HepG2 (cell line): ENCODE data around the gene TDRD9. TPM values are rescaled to one million over a fixed set of nuclear protein-coding genes. Genes with fewer than 3 reads are reported as not detected.

Experiments
- ARNT ChIP-seq: fragments of 450-650 bp; IDR thresholded peaks from 2 replicates; pipeline ENCODE4 v1.6.1; 2017
- CENPBD1 ChIP-seq: sonication (generic); formaldehyde crosslinking; IDR thresholded peaks from 2 replicates; pipeline ENCODE4 v1.8.0; 2022; ENCODE audit warnings: missing genetic modification reagents, low read depth, mild to moderate bottlenecking, borderline replicate concordance
- GATAD2A ChIP-seq: IDR thresholded peaks from 2 replicates; pipeline ENCODE4 v1.6.1; 2016
- PRPF4 ChIP-seq: fragments of 200-400 bp; formaldehyde crosslinking; IDR thresholded peaks from 2 replicates; pipeline ENCODE4 v1.6.1; 2016; ENCODE audit warnings: low read length, low read depth; ENCODE audit not compliant: poor library complexity, severe bottlenecking
- REXO4 ChIP-seq: sonication (generic); formaldehyde crosslinking; IDR thresholded peaks from 2 replicates; pipeline ENCODE4 v1.8.0; 2022; ENCODE audit warnings: missing genetic modification reagents, mild to moderate bottlenecking, borderline replicate concordance
- ZBTB49 ChIP-seq: sonication (generic); formaldehyde crosslinking; IDR thresholded peaks from 2 replicates; pipeline ENCODE4 v1.4.0; 2020; ENCODE audit warnings: missing genetic modification reagents, borderline replicate concordance
- ZFP36L2 ChIP-seq: sonication (generic); formaldehyde crosslinking; IDR thresholded peaks from 2 replicates; pipeline ENCODE4 v1.4.0; 2020; ENCODE audit warnings: missing genetic modification reagents
- ZNF10 ChIP-seq: sonication (generic); formaldehyde crosslinking; IDR thresholded peaks from 2 replicates; pipeline ENCODE4 v1.4.0; 2020; ENCODE audit warnings: mild to moderate bottlenecking, low read depth, missing genetic modification reagents, borderline replicate concordance
- ZNF281 ChIP-seq: sonication (generic); formaldehyde crosslinking; IDR thresholded peaks from 2 replicates; pipeline ENCODE4 v1.4.0; 2020; ENCODE audit warnings: missing genetic modification reagents, borderline replicate concordance
- ZNF550 ChIP-seq: sonication (generic); formaldehyde crosslinking; IDR thresholded peaks from 2 replicates; pipeline ENCODE4 v1.4.0; 2020; ENCODE audit warnings: mild to moderate bottlenecking, missing genetic modification reagents, borderline replicate concordance
- ZNF678 ChIP-seq: sonication (generic); formaldehyde crosslinking; IDR thresholded peaks from 2 replicates; pipeline ENCODE4 v1.4.0; 2020; ENCODE audit warnings: mild to moderate bottlenecking, missing genetic modification reagents
- ZNF883 ChIP-seq: sonication (generic); formaldehyde crosslinking; IDR thresholded peaks from 2 replicates; pipeline ENCODE4 v1.5.1; 2020; ENCODE audit warnings: mild to moderate bottlenecking, missing genetic modification reagents; ENCODE audit errors: not compliant biosample characterization
- polyA plus RNA-seq, 8 experiments: library from polyadenylated mRNA; depleted of rRNA in 3 of 8; stranded (reverse) in 7 of 8; unstranded in 1 of 8; fragments of >200 nt; fragmentation: Illumina TruSeq in 4 of 8; extraction: Trizol in 4 of 8; gene quantifications; 2 replicates each; pipeline versions ENCODE4 v1.2.1 to v1.2.3, GENCODE V29; 2011 to 2016; ENCODE audit warnings: low read depth in 4 of 8, missing spikeins in 1 of 8, mixed read lengths in 1 of 8; ENCODE audit not compliant: insufficient read depth in 1 of 8
- total RNA-seq, 5 experiments: library from RNA; depleted of rRNA; stranded (reverse); fragments of >200 nt; fragmentation: Illumina TruSeq; extraction: Trizol; gene quantifications; 2 replicates each; pipeline ENCODE4 v1.2.3, GENCODE V29; 2016; ENCODE audit warnings: low read depth in 1 of 5
- TF ChIP-seq, protein P1 (sequence below): sonication (generic); formaldehyde crosslinking; IDR thresholded peaks from 2 replicates; pipeline ENCODE4 v1.5.1; 2020; ENCODE audit warnings: mild to moderate bottlenecking, missing genetic modification reagents, moderate library complexity
- TF ChIP-seq, protein P2 (sequence below): IDR thresholded peaks from 2 replicates; pipeline ENCODE4 v1.6.1; 2016; ENCODE audit warnings: missing biosample characterization, missing genetic modification reagents, low read depth
- TF ChIP-seq, protein P3 (sequence below): sonication (generic); formaldehyde crosslinking; IDR thresholded peaks from 2 replicates; pipeline ENCODE4 v1.8.0; 2022; ENCODE audit warnings: low read depth, missing genetic modification reagents

The TDRD9 gene
- total and polyA plus RNA-seq, 2 of the 13 experiments (the other 11 are each of a cell fraction or from before 2014, with no cell fraction given): not detected

DNA sequence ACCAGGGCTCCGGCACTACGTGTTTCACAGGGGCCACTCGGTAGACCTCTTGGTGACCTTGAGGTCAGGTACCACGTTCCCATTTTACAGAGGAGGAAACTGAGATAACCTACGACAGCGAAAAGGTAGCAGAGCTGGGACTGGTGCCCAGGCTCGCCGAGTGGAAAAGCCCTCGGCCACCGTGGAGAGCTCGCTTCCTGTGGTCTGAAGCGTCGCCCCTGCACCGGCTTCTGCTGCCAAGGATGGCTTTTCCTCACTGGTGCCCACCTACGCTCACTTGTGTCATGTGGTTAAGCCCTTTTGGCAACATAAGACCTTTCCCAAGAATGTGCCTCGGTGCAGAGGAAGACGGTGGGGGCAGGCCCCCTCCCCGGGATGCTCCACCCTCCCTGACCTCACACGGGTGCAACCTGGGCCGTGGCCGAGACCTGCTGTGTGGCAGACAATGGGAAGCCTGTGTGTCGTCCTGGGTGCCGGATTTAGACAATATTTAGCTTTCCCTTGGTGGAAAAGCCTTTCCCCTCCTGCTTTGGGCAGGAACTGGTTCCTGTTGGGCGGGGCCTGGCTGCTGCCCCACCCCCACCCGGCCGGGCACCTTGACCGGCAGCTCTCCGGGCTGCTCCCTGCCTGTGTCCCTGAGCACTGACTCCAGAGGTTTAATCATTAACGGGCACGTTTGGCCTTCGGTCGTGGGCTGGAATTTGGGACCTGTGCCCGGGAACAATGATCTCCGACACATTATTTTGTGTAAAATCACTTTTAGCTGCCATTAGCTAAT lies 48.5 kb upstream of the TDRD9 start (continued):
- TF ChIP-seq CENPBD1 (CRISPR knock-in tag) (no peak), ZNF10 (CRISPR knock-in tag) (no peak), ZNF550 (CRISPR knock-in tag) (no peak; the same call in 1 of the 2 replicates), ZBTB49 (CRISPR knock-in tag) (no peak), ZNF678 (CRISPR knock-in tag) (no peak), GATAD2A (CRISPR knock-in tag) (peak; percentile 66), ZNF883 (CRISPR knock-in tag) (no peak), ZFP36L2 (CRISPR knock-in tag) (no peak), ARNT (no peak), PRPF4 (peak; percentile 50), ZNF281 (CRISPR knock-in tag) (peak; percentile 97), REXO4 (no peak)
- TF ChIP-seq, protein P1, sequence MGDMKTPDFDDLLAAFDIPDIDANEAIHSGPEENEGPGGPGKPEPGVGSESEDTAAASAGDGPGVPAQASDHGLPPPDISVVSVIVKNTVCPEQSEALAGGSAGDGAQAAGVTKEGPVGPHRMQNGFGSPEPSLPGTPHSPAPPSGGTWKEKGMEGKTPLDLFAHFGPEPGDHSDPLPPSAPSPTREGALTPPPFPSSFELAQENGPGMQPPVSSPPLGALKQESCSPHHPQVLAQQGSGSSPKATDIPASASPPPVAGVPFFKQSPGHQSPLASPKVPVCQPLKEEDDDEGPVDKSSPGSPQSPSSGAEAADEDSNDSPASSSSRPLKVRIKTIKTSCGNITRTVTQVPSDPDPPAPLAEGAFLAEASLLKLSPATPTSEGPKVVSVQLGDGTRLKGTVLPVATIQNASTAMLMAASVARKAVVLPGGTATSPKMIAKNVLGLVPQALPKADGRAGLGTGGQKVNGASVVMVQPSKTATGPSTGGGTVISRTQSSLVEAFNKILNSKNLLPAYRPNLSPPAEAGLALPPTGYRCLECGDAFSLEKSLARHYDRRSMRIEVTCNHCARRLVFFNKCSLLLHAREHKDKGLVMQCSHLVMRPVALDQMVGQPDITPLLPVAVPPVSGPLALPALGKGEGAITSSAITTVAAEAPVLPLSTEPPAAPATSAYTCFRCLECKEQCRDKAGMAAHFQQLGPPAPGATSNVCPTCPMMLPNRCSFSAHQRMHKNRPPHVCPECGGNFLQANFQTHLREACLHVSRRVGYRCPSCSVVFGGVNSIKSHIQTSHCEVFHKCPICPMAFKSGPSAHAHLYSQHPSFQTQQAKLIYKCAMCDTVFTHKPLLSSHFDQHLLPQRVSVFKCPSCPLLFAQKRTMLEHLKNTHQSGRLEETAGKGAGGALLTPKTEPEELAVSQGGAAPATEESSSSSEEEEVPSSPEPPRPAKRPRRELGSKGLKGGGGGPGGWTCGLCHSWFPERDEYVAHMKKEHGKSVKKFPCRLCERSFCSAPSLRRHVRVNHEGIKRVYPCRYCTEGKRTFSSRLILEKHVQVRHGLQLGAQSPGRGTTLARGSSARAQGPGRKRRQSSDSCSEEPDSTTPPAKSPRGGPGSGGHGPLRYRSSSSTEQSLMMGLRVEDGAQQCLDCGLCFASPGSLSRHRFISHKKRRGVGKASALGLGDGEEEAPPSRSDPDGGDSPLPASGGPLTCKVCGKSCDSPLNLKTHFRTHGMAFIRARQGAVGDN (CRISPR knock-in tag): peak; percentile 88
- TF ChIP-seq, protein P2, sequence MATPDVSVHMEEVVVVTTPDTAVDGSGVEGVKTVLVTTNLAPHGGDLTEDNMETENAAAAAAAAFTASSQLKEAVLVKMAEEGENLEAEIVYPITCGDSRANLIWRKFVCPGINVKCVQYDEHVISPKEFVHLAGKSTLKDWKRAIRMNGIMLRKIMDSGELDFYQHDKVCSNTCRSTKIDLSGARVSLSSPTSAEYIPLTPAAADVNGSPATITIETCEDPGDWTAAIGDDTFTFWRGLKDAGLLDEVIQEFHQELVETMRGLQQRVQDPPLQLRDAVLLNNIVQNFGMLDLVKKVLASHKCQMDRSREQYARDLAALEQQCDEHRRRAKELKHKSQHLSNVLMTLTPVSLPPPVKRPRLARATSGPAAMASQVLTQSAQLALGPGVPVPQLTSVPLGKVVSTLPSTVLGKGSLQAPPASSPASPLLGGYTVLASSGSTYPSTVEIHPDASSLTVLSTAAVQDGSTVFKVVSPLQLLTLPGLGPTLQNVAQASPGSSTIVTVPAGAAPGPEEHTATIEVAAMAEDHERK (CRISPR knock-in tag): no peak
- TF ChIP-seq, protein P3, sequence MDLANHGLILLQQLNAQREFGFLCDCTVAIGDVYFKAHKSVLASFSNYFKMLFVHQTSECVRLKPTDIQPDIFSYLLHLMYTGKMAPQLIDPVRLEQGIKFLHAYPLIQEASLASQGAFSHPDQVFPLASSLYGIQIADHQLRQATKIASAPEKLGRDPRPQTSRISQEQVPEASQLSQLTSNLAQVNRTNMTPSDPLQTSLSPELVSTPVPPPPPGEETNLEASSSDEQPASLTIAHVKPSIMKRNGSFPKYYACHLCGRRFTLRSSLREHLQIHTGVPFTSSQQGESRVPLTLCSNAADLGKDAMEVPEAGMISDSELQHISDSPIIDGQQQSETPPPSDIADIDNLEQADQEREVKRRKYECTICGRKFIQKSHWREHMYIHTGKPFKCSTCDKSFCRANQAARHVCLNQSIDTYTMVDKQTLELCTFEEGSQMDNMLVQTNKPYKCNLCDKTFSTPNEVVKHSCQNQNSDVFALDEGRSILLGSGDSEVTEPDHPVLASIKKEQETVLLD (CRISPR knock-in tag): no peak
